A673 (cell line): ENCODE measurements around the gene EHF. TPM values are rescaled to one million over a fixed set of nuclear protein-coding genes. Genes with fewer than 3 reads are reported as not detected.

Experiments used
- BruUV-seq: library from RNA; stranded (reverse); fragments of 400-500 nt; replicated peaks from 2 replicates; lab custom pipeline; 2021; lab: Mats Ljungman, UMichigan
- CTCF ChIA-PET: fragments of 300-600 bp; sonication (Branson Sonifier 250); formaldehyde crosslinking; loops from one replicate; lab custom pipeline; 2022; ENCODE audit warnings: antibody characterized with exemption; lab: Charles Lee
- POLR2A ChIA-PET: fragments of 300-600 bp; sonication (Branson Sonifier 250); formaldehyde crosslinking; loops from one replicate; lab custom pipeline; 2022; ENCODE audit warnings: antibody characterized with exemption; ENCODE audit not compliant: low non-redundant PET; lab: Charles Lee
- DNase-seq: peaks from one replicate; pipeline ENCODE4 v3.0.0-alpha.2; 2015; ENCODE audit warnings: low spot score
- H3K27ac ChIP-seq: fragments of 200-600 bp; sonication (generic); 2 replicates; pipeline ENCODE4 v1.5.1; 2016; ENCODE audit warnings: mixed run types, low read depth, mild to moderate bottlenecking, mixed read lengths, antibody characterized with exemption, low read length; ENCODE audit not compliant: poor library complexity, severe bottlenecking
- H3K27me3 ChIP-seq: fragments of 200-600 bp; sonication (generic); replicated peaks from 2 replicates; pipeline ENCODE4 v1.6.1; 2017; ENCODE audit warnings: mixed run types, low read depth, mild to moderate bottlenecking, mixed read lengths, antibody characterized with exemption, low read length; ENCODE audit not compliant: insufficient read depth, poor library complexity
- H3K36me3 ChIP-seq: fragments of 200-600 bp; sonication (generic); 2 replicates; pipeline ENCODE4 v1.6.1; 2016; ENCODE audit warnings: mixed run types, mild to moderate bottlenecking, mixed read lengths, antibody characterized with exemption, low read length; ENCODE audit not compliant: insufficient read depth, poor library complexity, severe bottlenecking
- H3K4me1 ChIP-seq: fragments of 200-600 bp; sonication (generic); 2 replicates; pipeline ENCODE4 v1.6.1; 2017; ENCODE audit warnings: mixed run types, mild to moderate bottlenecking, mixed read lengths, antibody characterized with exemption, low read length; ENCODE audit not compliant: insufficient read depth, poor library complexity, severe bottlenecking
- H3K4me3 ChIP-seq: fragments of 200-600 bp; sonication (generic); 2 replicates; pipeline ENCODE4 v1.5.1; 2016; ENCODE audit warnings: low read depth, mixed run types, mild to moderate bottlenecking, mixed read lengths, low read length; ENCODE audit not compliant: poor library complexity, severe bottlenecking
- H3K9me3 ChIP-seq: fragments of 200-600 bp; sonication (generic); 2 replicates; pipeline ENCODE4 v1.6.1; 2016; ENCODE audit warnings: mixed run types, low read depth, mild to moderate bottlenecking, mixed read lengths, antibody characterized with exemption, low read length; ENCODE audit not compliant: poor library complexity, severe bottlenecking
- CTCF ChIP-seq: fragments of 300-800, 200-600 bp; sonication (generic); conservative IDR thresholded peaks from 2 replicates; pipeline ENCODE4 v1.5.1; 2017; ENCODE audit warnings: low read depth, mild to moderate bottlenecking, antibody characterized with exemption, low read length, moderate library complexity, mixed read lengths
- EZH2 ChIP-seq: fragments of 200-600 bp; sonication (generic); IDR thresholded peaks from 2 replicates; pipeline ENCODE4 v1.6.1; 2017; ENCODE audit warnings: borderline replicate concordance, low read depth, mild to moderate bottlenecking, mixed read lengths, antibody characterized with exemption, low read length; ENCODE audit not compliant: poor library complexity, severe bottlenecking
- intact Hi-C: fragments of 100-400 bp; cut with micrococcal nuclease; formaldehyde crosslinking; loops from one replicate; pipeline ENCODE4 v1.10.0; 2022; ENCODE audit not compliant: unreplicated experiment
- total RNA-seq: library from RNA; stranded (reverse); gene quantifications from 2 replicates; pipeline ENCODE4 v1.2.3, GENCODE V29; 2021

The EHF gene
- total RNA-seq, 1 experiment from 2014 or later: not detected

GRCh38 chr11:34593085-34593484 lies 27.8 kb upstream of the EHF start:
- ChIA-PET CTCF (no interaction called here), POLR2A (no interaction called here)
- intact Hi-C loops: no loop called here
- DNase-seq: no peak
- Histone ChIP-seq H3K27me3 (peaks cover 42% of the 10 kb centered on the region), H3K36me3 (no peaks in the 10 kb centered on the region), H3K4me3 (no peak overlapping the region), H3K4me1 (no peaks in the 10 kb centered on the region), H3K27ac (no peak overlapping the region), H3K9me3 (peaks cover 4% of the 10 kb centered on the region)
- BruUV-seq: no TSS peak
- no peak for TF ChIP-seq CTCF
- no peak for TF ChIP-seq EZH2

- BruUV-seq: no TSS peak
- no peak overlapping the region for H3K27ac ChIP-seq
- CTCF ChIA-PET: no interaction called here
- intact Hi-C loops: no loop called here
- H3K4me3 ChIP-seq: no peak overlapping the region
- TF ChIP-seq CTCF: no peak
- no peak for TF ChIP-seq EZH2
- POLR2A ChIA-PET: no interaction called here
- no peak for DNase-seq
- H3K27me3 ChIP-seq: peaks cover 35% of the 10 kb centered on the region
- H3K4me1 ChIP-seq: peaks cover 8% of the 10 kb centered on the region
- peaks cover 4% of the 10 kb centered on the region for H3K9me3 ChIP-seq
- no peaks in the 10 kb centered on the region for H3K36me3 ChIP-seq
Measured at GRCh38 chr11:34594603-34595002, 26.3 kb upstream of the EHF start.

- BruUV-seq: no TSS peak
- no peaks in the 10 kb centered on the region for H3K36me3 ChIP-seq
- H3K27me3 ChIP-seq: peaks cover 28% of the 10 kb centered on the region
- H3K9me3 ChIP-seq: peaks cover 4% of the 10 kb centered on the region
- no peak overlapping the region for H3K27ac ChIP-seq
- TF ChIP-seq CTCF (no peak), EZH2 (no peak)
- CTCF ChIA-PET: no interaction called here
- POLR2A ChIA-PET: interaction anchor here (0.6 kb wide), 1 partner anchor 134 kb away, joined by 3 read pairs; no protein-coding TSS in a partner anchor
- intact Hi-C loops: no loop called here
- no peak overlapping the region for H3K4me3 ChIP-seq
- no peak for DNase-seq
- peaks cover 16% of the 10 kb centered on the region for H3K4me1 ChIP-seq
Measured at GRCh38 chr11:34595391-34595790, 25.5 kb upstream of the EHF start.
